Lung microvascular endothelial cell (primary cell): ENCODE data around the gene NHLRC4. TPM values are rescaled to one million over a fixed set of nuclear protein-coding genes. Genes with fewer than 3 reads are reported as not detected.

Experiments
- DNase-seq, 2 donors: peaks; one replicate each; pipeline versions ENCODE4 v3.0.0 to v3.0.0-alpha.2; 2010; ENCODE audit warnings: low read depth in 2 of 2
- total RNA-seq: library from RNA; depleted of rRNA; stranded (reverse); fragments of >200 nt; gene quantifications from 2 replicates; pipeline ENCODE4 v1.2.1, GENCODE V29; 2014

Gene NHLRC4
- total RNA-seq, 1 donor from 2014 or later: 2.4 TPM

DNA sequence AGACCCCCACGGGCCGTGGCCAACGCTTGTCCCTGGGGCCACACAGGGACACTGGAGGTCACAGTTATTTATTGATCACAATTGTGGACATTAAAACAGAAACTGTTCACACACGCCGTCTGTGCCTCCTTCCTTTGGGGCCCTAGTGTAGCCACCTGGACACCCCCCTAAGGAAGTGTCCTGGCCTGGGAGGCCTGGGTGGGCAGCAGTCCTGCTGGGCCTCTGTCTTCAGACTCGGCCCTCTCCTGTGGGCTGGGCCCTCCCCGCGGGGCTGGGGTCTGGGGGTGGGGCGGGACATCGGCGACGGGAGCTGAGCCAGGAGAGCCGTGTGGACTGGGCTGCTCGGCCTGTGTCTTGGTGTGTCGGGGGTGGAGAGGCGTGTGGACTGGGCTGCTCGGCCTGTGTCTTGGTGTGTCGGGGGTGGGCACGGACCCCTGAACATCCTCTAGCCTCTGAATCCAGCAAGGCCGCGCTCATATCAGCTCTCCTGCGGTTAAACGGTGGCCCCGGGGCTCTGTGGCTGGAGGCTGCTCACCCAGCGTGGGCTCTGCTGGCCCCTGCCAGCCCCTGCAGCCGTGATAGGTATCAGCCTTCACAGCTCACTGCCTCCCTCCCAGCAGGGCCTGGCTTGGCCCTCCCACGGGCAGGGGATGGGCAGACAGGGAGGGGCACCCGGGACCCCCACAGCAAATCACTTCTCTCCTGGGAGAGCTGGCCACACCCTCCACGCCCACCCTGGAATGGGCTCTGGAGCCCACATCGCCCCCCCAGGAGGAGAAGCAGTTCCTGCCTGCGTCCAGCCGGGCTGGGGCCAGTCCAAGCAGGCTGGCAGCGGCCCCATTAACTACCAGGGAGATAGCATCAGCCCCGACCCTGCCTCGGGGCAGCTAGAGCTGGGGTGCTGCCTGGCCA is 1.1 kb upstream of the NHLRC4 start:
- no peak for DNase-seq

DNA sequence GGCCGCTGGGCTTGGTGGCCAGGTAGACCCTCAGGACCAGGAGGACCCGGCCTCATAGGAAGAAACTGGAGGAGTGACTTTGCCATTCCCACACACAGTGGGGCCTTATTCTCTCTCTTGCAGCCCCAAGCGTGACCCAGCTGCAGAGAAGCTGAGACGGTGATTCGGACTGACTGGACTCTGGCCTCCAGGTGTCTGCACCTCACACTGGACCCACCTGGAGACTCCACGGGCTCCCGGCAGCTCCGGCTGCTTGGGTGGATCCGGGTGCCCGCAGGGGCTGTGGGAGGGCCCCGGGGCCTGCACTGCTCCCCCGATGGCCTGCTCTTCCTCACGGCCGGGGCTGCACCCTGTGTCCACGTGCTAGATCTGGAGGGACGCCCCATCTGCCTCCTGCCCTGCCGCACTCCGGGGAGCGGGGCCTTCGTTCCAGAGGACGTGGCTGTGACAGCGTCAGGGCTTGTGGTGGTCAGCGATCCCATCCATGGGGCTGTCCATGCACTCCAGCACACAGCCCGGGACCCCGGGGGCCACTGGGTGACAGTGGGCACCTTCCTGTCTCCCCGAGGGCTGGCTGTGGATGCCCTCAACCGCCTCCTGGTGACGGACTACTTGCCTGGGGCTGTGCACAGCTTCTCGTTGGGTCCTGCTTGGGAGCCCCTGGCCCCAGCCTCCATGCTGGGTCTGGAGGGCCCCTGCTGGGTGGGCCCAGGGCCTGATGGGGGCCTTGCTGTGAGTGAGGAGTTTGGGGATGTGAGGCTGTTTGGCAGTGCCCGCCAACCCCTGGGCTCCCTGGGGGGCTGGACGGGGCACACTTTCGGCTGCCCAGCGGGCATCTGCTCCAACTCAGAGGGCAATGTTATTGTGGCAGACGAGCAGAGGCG is 810 bp downstream of the NHLRC4 start:
- DNase-seq: no peak

DNA sequence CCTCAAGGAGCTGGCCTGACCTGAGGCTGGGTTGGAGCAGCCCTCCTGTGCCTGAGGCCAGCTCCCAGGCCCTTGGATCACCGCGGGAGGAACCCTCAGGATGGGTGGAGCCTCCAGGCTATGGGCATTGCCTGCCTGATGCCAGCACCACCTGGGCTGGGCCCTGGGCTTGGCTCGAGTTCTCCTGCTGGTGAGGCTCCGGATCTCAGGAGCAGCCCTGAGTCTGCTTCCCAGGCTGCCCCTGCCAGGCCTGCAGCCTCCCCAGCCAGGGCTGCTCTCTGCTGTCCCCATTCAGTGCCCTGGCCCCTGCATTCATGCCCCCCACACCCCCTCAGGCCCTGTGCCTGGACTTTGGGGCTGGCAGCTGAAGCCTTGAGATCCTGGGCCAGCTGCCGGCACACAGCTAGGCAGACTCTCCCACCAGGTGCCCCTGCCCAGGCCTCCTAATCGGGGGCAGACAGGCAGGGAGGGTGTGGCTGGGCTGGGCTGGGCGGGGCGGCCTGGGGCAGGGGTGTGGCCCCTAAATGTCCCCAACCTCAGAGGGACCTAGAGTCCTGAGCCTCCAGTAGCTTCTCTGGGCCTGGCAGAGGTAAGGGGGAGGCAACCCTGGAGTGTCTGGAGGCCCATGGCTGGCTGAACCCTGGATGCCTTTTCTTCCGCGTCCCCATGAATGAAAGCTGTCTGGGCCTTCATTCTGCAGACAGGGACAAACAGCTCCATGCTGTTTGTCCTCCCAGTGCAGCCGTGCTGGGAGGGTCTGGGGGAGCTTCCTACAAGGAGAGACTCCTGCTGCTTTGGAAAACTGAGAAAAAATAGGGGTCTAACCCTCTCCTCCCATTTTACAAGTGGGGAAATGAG is 1.8 kb downstream of the NHLRC4 start:
- DNase-seq: no peak

DNA sequence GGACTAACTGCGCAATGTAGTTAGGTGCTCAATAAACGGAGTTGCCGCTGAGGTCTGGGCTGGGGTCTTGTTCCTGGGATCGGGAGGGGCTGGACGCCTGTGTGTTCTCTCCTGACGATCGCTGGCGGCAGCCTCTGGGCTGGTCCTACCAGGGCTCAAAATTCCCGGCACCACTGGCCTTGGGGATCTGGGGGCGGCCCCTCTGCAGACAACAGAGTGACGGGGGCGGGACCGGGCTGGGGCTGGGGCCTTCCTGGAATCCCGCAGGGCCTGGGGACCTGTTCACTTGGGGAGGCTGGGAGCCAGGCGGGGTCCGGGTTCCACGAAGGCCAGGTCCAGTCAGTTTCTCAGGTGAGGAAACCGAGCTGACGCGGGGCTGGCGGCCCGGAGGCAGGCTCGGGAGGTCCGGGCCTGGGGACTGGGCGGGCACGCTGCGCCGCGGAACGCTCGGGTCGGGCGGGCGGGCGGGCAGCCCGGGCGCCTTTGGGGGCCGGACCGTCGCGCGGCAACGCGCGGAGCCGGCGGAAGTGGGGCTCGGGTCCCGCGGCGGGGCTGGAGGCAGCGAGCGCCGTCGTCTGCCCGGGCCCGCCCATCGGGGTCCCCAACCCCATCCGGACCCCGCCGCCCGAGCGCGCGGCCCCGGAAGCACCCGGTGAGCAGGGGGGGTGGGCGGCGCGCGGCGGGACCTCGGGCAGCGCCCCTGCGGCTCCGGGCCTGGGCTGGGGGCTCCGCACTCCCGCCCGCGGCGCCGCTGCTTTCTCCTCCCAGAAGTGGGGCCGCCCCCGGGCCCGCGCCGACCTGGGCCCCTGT is 2.8 kb downstream of the NHLRC4 start, which contains the start of gene PIGQ:
Gene PIGQ (plus strand): TSS at position 524 of the 810 bp plus-strand sequence. CDS start 4,107 bp downstream, outside the sequence.
- DNase-seq: peak; percentile 56 to 70

DNA sequence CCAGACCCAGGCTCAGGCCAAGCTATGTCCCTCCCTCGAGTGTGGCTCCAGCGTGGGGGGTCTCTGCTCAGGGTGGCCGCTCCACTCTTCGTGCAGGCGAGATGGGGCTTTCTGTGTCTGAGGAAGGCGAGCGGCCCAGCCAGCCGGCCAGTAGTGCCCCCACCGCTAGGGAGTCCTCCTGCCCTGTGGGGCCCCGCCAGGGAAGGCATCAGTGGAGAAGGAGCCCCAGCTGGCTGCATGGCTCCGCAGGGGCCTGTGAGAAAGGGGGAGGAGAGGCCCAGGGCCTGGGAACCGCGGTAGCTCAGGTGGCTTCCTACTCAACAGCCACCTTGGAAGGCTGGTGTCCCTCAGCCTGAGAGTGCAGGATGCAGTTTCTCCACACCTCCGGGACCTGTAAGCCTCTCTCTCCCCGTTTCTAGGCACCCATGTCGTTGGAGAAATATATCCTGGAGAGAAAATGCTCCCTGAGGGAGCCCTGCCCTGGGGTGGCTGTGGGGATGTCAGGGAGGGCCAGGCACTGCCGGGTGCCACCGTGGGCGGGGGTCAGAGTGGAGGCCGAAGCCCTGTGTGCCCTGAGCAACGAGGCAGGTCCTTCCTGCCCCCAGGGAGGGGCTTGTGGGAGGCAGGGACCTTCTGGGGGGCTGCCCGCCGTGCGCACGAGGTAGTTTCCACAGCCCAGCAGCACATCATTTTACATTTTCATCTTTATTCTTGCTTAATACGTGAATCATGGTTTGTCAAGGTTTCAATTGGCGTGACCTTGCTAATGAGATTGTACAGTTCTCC is 6.3 kb downstream of the NHLRC4 start:
- DNase-seq: no peak

DNA sequence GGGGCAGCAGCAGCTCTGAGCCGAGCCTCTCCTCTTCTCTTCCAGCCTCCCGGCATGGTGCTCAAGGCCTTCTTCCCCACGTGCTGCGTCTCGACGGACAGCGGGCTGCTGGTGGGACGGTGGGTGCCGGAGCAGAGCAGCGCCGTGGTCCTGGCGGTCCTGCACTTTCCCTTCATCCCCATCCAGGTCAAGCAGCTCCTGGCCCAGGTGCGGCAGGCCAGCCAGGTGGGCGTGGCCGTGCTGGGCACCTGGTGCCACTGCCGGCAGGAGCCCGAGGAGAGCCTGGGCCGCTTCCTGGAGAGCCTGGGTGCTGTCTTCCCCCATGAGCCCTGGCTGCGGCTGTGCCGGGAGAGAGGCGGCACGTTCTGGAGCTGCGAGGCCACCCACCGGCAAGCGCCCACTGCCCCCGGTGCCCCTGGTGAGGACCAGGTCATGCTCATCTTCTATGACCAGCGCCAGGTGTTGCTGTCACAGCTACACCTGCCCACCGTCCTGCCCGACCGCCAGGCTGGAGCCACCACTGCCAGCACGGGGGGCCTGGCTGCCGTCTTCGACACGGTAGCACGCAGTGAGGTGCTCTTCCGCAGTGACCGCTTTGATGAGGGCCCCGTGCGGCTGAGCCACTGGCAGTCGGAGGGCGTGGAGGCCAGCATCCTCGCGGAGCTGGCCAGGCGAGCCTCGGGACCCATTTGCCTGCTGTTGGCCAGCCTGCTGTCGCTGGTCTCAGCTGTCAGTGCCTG is 7.4 kb downstream of the NHLRC4 start:
- DNase-seq: no peak

DNA sequence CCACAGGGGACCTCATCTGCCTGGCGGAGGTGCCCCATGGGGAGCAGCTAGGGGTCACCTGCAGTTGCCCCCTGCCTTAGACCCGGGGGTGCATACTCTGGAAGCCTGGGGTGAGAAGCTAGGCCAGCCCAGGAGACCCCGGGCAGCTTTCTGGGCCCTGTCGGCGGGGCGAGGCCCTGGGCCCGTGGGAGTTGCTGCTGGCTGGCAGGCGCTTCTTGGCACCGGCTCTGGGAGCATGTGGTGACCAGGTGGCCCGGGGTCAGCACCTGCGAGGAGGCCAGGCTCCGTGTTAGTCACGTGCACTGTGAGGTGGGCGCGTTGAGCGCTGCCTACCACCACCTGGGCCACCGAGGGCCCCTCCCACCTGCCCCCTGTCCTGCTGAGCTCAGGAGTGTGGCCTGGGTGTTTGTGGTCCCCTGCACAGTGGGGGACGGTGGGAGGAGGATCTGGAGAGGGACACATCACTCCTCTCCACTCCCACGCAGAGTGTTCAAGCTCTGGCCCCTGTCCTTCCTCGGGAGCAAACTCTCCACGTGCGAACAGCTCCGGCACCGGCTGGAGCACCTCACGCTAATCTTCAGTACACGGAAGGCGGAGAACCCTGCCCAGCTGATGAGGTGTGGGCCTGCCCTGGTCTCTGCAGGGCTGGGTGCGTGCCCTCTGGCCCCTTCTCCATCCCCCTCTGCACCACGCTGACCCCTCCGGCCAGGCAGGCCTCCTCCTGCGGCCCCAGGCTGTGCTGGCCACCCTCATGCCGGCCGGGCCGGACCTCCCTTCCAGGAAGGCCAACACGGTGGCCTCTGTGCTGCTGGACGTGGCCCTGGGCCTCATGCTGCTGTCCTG is 8.8 kb downstream of the NHLRC4 start:
- DNase-seq: no peak

DNA sequence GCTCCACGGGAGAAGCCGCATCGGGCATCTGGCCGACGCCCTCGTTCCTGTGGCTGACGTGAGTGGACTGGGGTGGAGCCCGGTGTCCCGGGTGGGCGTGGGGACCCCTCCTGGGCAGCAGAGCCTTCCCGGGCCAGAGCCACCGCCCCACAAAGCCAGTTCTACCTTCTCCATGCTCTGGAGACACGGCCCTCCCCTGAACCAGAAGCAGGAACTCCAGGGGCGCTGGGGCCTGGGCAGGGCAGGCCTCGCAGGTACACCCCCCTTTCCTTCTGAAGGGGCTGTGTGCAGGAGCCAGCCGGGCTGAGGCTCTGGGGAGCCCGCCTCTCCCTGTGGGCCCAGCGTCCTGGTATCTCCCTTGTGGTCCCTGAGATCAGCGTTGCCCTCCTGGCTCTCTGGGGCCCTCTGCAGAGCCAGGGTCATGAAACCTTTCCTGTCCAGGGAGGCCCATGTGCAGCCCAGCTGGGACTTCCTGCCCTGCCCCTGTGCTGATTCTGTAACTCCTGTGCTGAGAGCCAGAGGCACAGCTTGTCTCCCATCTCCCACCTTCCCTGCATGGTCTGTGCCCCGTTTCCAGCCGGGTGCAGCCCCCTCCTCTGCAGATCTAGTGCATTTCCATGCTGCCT is 9.5 kb downstream of the NHLRC4 start:
- DNase-seq: peak in 1 of 2 donors; percentile 33

DNA sequence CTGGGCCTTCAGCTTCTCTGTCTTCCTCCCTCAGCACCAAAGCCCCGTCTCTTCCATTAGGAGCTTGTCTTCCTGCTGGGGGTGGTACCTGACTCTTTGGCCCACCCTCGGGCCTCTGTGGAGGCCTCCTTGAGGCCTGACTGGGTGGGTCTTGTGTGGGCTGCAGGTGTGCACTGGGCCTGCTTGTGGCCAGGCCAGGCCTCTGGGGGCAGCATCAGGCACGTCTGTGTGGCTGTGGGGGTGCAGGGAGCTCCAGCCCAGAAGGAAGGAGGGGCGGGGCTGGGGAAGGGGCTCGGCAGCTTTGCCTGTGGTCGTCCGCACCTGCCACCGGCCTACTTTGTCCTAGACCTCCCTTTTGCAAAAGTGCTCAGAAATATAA is 10.0 kb downstream of the NHLRC4 start:
- DNase-seq: peak in 1 of 2 donors; percentile 27

DNA sequence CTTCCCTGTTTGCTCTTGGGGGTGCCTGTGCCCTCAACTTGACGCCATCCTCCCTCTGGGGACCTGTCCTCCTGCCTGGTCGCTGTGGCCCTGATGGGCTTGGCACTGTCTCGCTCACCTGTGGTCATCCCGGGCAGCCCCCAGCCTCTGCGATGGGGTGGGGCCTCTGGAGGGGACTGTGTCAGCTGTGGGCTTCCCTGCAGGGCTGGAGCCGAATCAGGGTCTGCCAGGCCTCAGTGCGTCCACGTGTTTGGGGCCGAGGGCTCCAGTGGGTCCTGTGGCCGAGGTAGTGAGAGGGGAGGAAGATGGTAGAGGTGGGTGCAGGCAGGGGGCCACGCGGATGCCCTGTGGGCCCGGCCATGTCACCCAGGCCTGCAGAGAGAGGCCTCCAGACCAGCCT is 11.0 kb downstream of the NHLRC4 start:
- no peak for DNase-seq

DNA sequence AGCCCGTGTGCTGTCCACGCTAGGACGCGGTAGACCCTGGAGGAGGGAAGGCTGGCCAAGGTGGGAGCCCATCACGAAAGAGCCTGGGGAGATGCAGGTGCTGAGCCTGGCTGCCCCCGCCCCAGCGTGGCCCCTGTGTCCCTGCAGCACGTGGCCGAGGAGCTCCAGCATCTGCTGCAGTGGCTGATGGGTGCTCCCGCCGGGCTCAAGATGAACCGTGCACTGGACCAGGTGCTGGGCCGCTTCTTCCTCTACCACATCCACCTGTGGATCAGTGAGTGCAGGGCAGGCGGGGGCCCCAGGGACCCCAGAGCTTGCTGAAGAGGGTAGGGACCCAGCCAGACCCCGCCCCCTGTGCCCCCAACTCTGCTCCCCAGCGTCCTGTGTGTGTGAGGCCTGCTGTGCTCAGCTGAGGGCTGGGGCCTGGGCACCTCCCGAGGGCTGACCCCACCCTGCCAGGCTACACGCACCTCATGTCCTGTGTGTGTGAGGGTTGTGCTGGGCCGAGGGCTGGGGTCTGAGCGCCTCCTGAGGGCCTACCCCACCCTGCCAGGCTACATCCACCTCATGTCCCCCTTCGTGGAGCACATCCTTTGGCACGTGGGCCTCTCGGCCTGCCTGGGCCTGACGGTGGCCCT is 11.5 kb downstream of the NHLRC4 start:
- no peak for DNase-seq

DNA sequence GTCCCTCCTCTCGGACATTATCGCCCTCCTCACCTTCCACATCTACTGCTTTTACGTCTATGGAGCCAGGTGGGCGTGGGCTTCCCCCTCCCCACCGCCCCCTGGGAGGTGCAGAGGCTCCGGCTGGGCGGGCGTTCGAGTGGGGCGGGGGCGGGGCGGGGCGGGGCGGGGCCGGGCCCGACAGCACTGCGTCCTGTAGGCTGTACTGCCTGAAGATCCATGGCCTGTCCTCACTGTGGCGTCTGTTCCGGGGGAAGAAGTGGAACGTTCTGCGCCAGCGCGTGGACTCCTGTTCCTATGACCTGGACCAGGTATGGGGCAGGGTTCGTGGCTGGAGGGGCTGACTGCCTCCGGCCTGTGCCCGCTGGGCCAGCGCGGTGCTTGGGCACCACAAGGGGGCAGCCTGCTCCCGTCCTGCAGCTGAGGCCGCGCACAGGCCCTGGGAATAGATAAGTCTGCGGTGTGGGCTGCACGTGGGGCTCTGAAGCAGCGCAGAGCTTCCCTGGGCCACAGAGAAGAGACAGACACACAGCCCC is 12.1 kb downstream of the NHLRC4 start:
- DNase-seq: peak; percentile 84 to 85

DNA sequence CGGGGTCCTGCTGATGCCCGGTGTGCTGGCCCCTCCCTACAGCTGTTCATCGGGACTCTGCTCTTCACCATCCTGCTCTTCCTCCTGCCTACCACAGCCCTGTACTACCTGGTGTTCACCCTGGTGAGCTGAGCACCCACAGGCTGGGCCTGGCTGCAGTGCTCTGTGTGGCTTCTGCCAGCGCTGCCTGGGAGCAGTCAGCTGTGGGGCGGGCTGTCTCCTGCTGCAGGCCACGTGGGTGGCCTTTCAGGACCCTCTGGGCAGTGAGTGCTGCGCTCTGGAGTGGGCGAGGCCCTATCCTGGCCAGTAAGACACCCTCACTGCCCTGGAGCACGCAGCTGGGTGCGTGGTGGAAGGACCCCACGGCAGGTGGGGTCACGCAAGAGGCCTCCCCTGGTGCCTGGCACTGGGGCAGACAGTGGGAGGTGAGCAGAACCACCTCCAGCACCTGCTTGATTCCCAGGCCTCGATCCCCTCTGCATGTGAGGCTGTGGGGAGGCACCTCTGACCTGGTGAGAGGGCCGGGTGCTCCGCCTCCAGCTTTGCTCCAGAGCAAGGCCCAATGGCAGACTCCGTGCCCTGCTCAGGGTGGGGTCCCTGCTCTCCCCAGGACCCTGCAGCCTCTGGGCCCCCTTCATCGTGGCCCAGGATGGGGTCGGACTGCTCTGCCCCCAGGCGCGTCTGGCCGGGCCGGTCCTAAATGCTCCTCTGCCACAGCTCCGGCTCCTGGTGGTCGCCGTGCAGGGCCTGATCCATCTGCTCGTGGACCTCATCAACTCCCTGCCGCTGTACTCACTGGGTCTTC is 13.5 kb downstream of the NHLRC4 start:
- DNase-seq: no peak

DNA sequence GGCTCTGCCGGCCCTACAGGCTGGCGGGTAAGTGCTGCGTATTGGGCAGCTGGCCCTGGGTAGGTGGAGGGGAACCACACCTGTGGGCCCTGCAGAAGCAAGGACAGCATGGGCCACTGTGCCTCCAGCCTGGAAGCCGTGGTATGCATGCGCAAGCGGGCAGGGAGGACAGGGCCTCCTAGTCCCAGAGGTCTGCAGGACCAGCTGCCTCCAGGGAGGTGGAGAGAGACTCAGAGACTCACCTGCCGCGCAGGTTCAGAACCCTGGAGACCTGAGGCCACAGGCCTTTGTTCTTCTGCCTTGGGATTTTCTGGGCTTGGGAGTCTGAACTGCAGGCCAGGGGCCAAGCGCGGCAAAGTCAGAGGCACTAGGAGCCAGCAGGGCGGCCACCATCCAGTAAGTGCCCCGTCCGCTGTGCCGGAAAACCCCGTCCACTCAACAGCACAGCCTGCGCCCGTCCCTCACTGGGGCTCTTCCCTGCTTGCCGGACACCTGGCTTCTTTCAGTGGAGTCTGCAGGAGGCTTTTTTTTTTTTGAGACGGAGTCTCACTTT is 14.2 kb downstream of the NHLRC4 start:
- DNase-seq: no peak

DNA sequence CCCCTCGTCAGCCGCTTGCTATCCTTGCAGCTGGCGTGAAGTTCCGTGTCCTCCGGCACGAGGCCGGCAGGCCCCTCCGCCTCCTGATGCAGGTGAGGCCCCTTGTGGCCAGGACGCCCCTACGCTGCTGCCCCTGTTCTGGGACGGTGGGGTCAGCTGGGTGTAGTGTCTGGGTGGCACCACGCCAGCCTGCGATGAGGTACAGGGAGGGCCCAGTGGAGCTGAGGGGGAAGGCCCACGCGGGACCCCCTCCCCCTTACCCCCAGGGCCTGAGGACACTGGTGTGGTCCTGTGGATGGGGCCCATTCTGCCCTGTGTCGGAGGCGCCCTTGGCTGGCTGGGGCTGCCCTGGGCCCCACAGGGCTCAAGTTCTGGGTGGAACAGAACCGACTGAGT is 15.4 kb downstream of the NHLRC4 start:
- no peak for DNase-seq
